Measurements from ENCODE around the gene UGT1A4.

Gene UGT1A4

GRCh38 chr2:233807966-233808935, 89.7 kb downstream of the UGT1A4 start:
- H3K27me3 ChIP-seq (ENCODE audit: control insufficient read depth, insufficient read depth, low read length, poor library complexity, severe bottlenecking), result no peaks in the 10 kb centered on the region
- no peak overlapping the region for H3K4me3 ChIP-seq (ENCODE audit: insufficient read depth, low read depth, low read length)
- no peaks in the 10 kb centered on the region for H3K36me3 ChIP-seq (ENCODE audit: control insufficient read depth, insufficient read depth, low read length)
- H3K27ac ChIP-seq (ENCODE audit: insufficient read depth, low read depth, low read length, poor library complexity, severe bottlenecking), result no peak overlapping the region
- no peaks in the 10 kb centered on the region for H3K4me1 ChIP-seq (ENCODE audit: control insufficient read depth, insufficient read depth, low read length)
- 84 to 90% methylated on average over 10 of the region's 10 CpGs for whole genome bisulfite sequencing, 2 experiments
- no peaks in the 10 kb centered on the region for H3K9me3 ChIP-seq (ENCODE audit: control insufficient read depth, low read length)

GRCh38 chr2:233810385-233810784, 91.8 kb downstream of the UGT1A4 start:
- no peak overlapping the region for H3K27ac ChIP-seq (ENCODE audit: insufficient read depth, low read depth, low read length, poor library complexity, severe bottlenecking)
- whole genome bisulfite sequencing, 2 experiments, result 91 to 94% methylated on average over 6 of the region's 6 CpGs

DNA sequence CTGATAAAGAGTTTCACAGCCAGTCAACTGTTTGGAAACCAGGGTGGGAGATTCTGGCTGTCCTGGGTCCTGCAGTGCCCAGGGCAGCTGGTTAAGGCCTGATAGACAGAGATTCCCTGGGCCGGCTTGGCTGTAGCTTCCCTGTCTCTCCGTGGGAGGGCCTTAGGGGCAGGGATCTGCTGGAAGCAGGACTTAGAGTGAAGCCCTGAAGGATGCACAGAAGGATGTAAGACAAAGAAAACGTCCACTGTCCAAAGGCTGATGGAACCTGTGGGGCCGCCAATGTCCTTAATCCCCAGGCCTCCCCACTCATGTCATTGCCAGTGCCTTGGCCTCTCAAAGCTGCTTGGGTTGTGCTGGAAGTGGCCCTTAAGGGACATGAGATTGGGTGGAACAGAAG, 92.6 kb downstream of the UGT1A4 start:
- Histone ChIP-seq H3K4me1 (ENCODE audit: control insufficient read depth, insufficient read depth, low read length) (no peaks in the 10 kb centered on the region), H3K27ac (ENCODE audit: insufficient read depth, low read depth, low read length, poor library complexity, severe bottlenecking) (no peak overlapping the region), H3K27me3 (ENCODE audit: control insufficient read depth, insufficient read depth, low read length, poor library complexity, severe bottlenecking) (no peaks in the 10 kb centered on the region), H3K4me3 (ENCODE audit: insufficient read depth, low read depth, low read length) (no peak overlapping the region), H3K9me3 (ENCODE audit: control insufficient read depth, low read length) (no peaks in the 10 kb centered on the region), H3K36me3 (ENCODE audit: control insufficient read depth, insufficient read depth, low read length) (no peaks in the 10 kb centered on the region)
- 81 to 82% methylated on average over 4 of the region's 4 CpGs for WGBS, 2 experiments

More at GRCh38 chr2:233810385-233810784, 91.8 kb downstream of the UGT1A4 start:
- H3K4me1 ChIP-seq (ENCODE audit: control insufficient read depth, insufficient read depth, low read length), result no peaks in the 10 kb centered on the region
- no peaks in the 10 kb centered on the region for H3K9me3 ChIP-seq (ENCODE audit: control insufficient read depth, low read length)
- H3K27me3 ChIP-seq (ENCODE audit: control insufficient read depth, insufficient read depth, low read length, poor library complexity, severe bottlenecking), result no peaks in the 10 kb centered on the region
- H3K36me3 ChIP-seq (ENCODE audit: control insufficient read depth, insufficient read depth, low read length), result no peaks in the 10 kb centered on the region
- H3K4me3 ChIP-seq (ENCODE audit: insufficient read depth, low read depth, low read length), result no peak overlapping the region

- H3K36me3 ChIP-seq (ENCODE audit: control insufficient read depth, insufficient read depth, low read length), result no peaks in the 10 kb centered on the region
- H3K27me3 ChIP-seq (ENCODE audit: control insufficient read depth, insufficient read depth, low read length, poor library complexity, severe bottlenecking), result no peaks in the 10 kb centered on the region
- WGBS, 2 experiments, result 93 to 94% methylated on average over 8 of the region's 8 CpGs
- H3K4me3 ChIP-seq (ENCODE audit: insufficient read depth, low read depth, low read length), result no peak overlapping the region
- H3K27ac ChIP-seq (ENCODE audit: insufficient read depth, low read depth, low read length, poor library complexity, severe bottlenecking), result no peak overlapping the region
- no peaks in the 10 kb centered on the region for H3K4me1 ChIP-seq (ENCODE audit: control insufficient read depth, insufficient read depth, low read length)
- H3K9me3 ChIP-seq (ENCODE audit: control insufficient read depth, low read length), result no peaks in the 10 kb centered on the region
Observed at GRCh38 chr2:233811732-233812131, 93.2 kb downstream of the UGT1A4 start.

GRCh38 chr2:233813236-233814055, 94.9 kb downstream of the UGT1A4 start:
- H3K27ac ChIP-seq (ENCODE audit: insufficient read depth, low read depth, low read length, poor library complexity, severe bottlenecking), result no peak overlapping the region
- no peaks in the 10 kb centered on the region for H3K36me3 ChIP-seq (ENCODE audit: control insufficient read depth, insufficient read depth, low read length)
- no peaks in the 10 kb centered on the region for H3K27me3 ChIP-seq (ENCODE audit: control insufficient read depth, insufficient read depth, low read length, poor library complexity, severe bottlenecking)
- no peak overlapping the region for H3K4me3 ChIP-seq (ENCODE audit: insufficient read depth, low read depth, low read length)
- H3K4me1 ChIP-seq (ENCODE audit: control insufficient read depth, insufficient read depth, low read length), result no peaks in the 10 kb centered on the region
- 91% methylated on average over 3 of the region's 3 CpGs for WGBS, 2 experiments
- no peaks in the 10 kb centered on the region for H3K9me3 ChIP-seq (ENCODE audit: control insufficient read depth, low read length)

- 86 to 98% methylated on average over 2 of the region's 2 CpGs for WGBS, 2 experiments
- no peaks in the 10 kb centered on the region for H3K36me3 ChIP-seq (ENCODE audit: control insufficient read depth, insufficient read depth, low read length)
- H3K4me1 ChIP-seq (ENCODE audit: control insufficient read depth, insufficient read depth, low read length), result no peaks in the 10 kb centered on the region
- H3K27me3 ChIP-seq (ENCODE audit: control insufficient read depth, insufficient read depth, low read length, poor library complexity, severe bottlenecking), result no peaks in the 10 kb centered on the region
- H3K4me3 ChIP-seq (ENCODE audit: insufficient read depth, low read depth, low read length), result no peak overlapping the region
- H3K27ac ChIP-seq (ENCODE audit: insufficient read depth, low read depth, low read length, poor library complexity, severe bottlenecking), result no peak overlapping the region
- H3K9me3 ChIP-seq (ENCODE audit: control insufficient read depth, low read length), result no peaks in the 10 kb centered on the region
Observed at GRCh38 chr2:233814056-233814835, 95.7 kb downstream of the UGT1A4 start.

- H3K9me3 ChIP-seq (ENCODE audit: control insufficient read depth, low read length), result no peaks in the 10 kb centered on the region
- no peak overlapping the region for H3K27ac ChIP-seq (ENCODE audit: insufficient read depth, low read depth, low read length, poor library complexity, severe bottlenecking)
- no peaks in the 10 kb centered on the region for H3K27me3 ChIP-seq (ENCODE audit: control insufficient read depth, insufficient read depth, low read length, poor library complexity, severe bottlenecking)
- H3K4me1 ChIP-seq (ENCODE audit: control insufficient read depth, insufficient read depth, low read length), result no peaks in the 10 kb centered on the region
- WGBS, 2 experiments, result 86 to 100% methylated on average over 1 to 6 of the region's 6 CpGs
- H3K4me3 ChIP-seq (ENCODE audit: insufficient read depth, low read depth, low read length), result no peak overlapping the region
- no peaks in the 10 kb centered on the region for H3K36me3 ChIP-seq (ENCODE audit: control insufficient read depth, insufficient read depth, low read length)
Observed at GRCh38 chr2:233815861-233816260, 97.3 kb downstream of the UGT1A4 start.

- Histone ChIP-seq H3K4me3 (ENCODE audit: insufficient read depth, low read depth, low read length) (no peak overlapping the region), H3K4me1 (ENCODE audit: control insufficient read depth, insufficient read depth, low read length) (no peaks in the 10 kb centered on the region), H3K9me3 (ENCODE audit: control insufficient read depth, low read length) (no peaks in the 10 kb centered on the region), H3K36me3 (ENCODE audit: control insufficient read depth, insufficient read depth, low read length) (no peaks in the 10 kb centered on the region), H3K27ac (ENCODE audit: insufficient read depth, low read depth, low read length, poor library complexity, severe bottlenecking) (no peak overlapping the region), H3K27me3 (ENCODE audit: control insufficient read depth, insufficient read depth, low read length, poor library complexity, severe bottlenecking) (no peaks in the 10 kb centered on the region)
- 91% methylated on average over 2 of the region's 2 CpGs for WGBS, 2 experiments
Observed at GRCh38 chr2:233816334-233816733, 97.8 kb downstream of the UGT1A4 start.

GRCh38 chr2:233816771-233817170, 98.2 kb downstream of the UGT1A4 start:
- no peak overlapping the region for H3K27ac ChIP-seq (ENCODE audit: insufficient read depth, low read depth, low read length, poor library complexity, severe bottlenecking)
- 97 to 98% methylated on average over 4 of the region's 4 CpGs for WGBS, 2 experiments
- no peaks in the 10 kb centered on the region for H3K9me3 ChIP-seq (ENCODE audit: control insufficient read depth, low read length)
- no peaks in the 10 kb centered on the region for H3K27me3 ChIP-seq (ENCODE audit: control insufficient read depth, insufficient read depth, low read length, poor library complexity, severe bottlenecking)
- no peak overlapping the region for H3K4me3 ChIP-seq (ENCODE audit: insufficient read depth, low read depth, low read length)
- no peaks in the 10 kb centered on the region for H3K4me1 ChIP-seq (ENCODE audit: control insufficient read depth, insufficient read depth, low read length)
- H3K36me3 ChIP-seq (ENCODE audit: control insufficient read depth, insufficient read depth, low read length), result no peaks in the 10 kb centered on the region
